Brain microvascular endothelial cell (primary cell): ENCODE data around the gene DEFB129.

ENCODE experiments used
- DNase-seq: peaks from one replicate; pipeline ENCODE4 v3.0.0-alpha.2; 2020
- H3K27ac ChIP-seq: fragments of 250-450 bp; sonication (Bioruptor Pico); 2 replicates; pipeline ENCODE4 v1.5.1; 2020; ENCODE audit warnings: mild to moderate bottlenecking, moderate library complexity
- H3K27me3 ChIP-seq: fragments of 250-450 bp; sonication (Bioruptor Pico); replicated peaks from 2 replicates; pipeline ENCODE4 v1.5.1; 2020; ENCODE audit warnings: mild to moderate bottlenecking
- H3K36me3 ChIP-seq: fragments of 250-450 bp; sonication (Bioruptor Pico); replicated peaks from 2 replicates; pipeline ENCODE4 v1.5.1; 2020; ENCODE audit warnings: mild to moderate bottlenecking
- H3K4me3 ChIP-seq: 2 replicates; pipeline ENCODE4 v1.5.1; 2011; ENCODE audit warnings: low read depth, mild to moderate bottlenecking, control low read depth, low read length, moderate library complexity
- in situ Hi-C: cut with HindIII; loops from 2 replicates; pipeline ENCODE4 v1.10.0; 2017; ENCODE audit warnings: low sequenced_read_pairs, low pct_ligation_motif_present
- TF ChIP-seq, protein P1 (sequence below): IDR thresholded peaks from 2 replicates; pipeline ENCODE4 v1.5.1; 2011; ENCODE audit warnings: low read depth, mild to moderate bottlenecking, moderate library complexity, low read length, control low read depth, inconsistent platforms; ENCODE audit errors: missing control alignments

The DEFB129 gene

DNA sequence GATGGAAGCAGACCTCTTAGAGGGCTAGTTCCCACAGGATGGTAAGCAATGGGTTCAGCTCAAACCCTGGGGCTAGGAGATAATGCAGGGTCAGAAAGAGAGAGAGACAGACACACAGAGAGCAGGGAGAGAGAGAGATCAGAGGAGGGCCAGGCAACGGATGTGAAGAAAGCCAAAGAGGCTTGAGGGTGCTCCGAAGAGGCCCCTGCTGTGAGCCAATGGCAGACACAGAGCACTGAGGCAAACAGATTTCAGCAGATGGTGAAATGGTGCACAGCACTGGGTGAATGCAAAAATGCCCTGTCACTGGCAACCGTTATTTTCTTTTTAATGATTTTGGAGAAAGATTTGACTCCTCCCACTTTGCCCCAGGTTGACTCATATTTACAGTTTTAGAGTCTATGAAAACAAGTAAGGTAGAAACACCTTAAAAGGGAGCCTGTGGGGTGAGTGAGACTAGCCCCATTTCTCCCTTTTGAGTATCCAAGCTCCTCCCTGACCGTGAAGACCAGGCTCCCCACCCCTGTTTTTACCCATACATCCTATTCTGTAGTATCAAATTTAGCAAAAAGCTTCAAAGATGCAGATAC, 31.3 kb downstream of the DEFB129 start:
- in situ Hi-C loops: no loop called here
- Histone ChIP-seq H3K27ac (no peak overlapping the region), H3K27me3 (no peaks in the 10 kb centered on the region), H3K36me3 (no peaks in the 10 kb centered on the region), H3K4me3 (no peak overlapping the region)
- no peak for DNase-seq
- TF ChIP-seq, protein P1, sequence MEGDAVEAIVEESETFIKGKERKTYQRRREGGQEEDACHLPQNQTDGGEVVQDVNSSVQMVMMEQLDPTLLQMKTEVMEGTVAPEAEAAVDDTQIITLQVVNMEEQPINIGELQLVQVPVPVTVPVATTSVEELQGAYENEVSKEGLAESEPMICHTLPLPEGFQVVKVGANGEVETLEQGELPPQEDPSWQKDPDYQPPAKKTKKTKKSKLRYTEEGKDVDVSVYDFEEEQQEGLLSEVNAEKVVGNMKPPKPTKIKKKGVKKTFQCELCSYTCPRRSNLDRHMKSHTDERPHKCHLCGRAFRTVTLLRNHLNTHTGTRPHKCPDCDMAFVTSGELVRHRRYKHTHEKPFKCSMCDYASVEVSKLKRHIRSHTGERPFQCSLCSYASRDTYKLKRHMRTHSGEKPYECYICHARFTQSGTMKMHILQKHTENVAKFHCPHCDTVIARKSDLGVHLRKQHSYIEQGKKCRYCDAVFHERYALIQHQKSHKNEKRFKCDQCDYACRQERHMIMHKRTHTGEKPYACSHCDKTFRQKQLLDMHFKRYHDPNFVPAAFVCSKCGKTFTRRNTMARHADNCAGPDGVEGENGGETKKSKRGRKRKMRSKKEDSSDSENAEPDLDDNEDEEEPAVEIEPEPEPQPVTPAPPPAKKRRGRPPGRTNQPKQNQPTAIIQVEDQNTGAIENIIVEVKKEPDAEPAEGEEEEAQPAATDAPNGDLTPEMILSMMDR: no peak

DNA sequence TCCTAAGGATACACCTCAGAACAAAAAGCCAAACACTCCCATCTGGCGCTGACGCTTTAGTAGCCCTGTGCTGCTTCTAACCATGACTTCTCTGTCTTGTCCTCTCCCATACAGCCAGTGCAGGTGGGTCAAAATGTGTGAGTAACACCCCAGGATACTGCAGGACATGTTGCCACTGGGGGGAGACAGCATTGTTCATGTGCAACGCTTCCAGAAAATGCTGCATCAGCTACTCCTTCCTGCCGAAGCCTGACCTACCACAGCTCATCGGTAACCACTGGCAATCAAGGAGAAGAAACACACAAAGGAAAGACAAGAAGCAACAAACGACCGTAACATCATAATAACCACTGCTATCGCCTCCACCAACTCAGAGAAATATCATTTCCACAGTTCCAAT, 31.9 kb downstream of the DEFB129 start:
- in situ Hi-C loops: no loop called here
- Histone ChIP-seq H3K27ac (no peak overlapping the region), H3K4me3 (no peak overlapping the region), H3K36me3 (no peaks in the 10 kb centered on the region), H3K27me3 (no peaks in the 10 kb centered on the region)
- TF ChIP-seq, protein P1: peak; percentile 59
- peak; percentile 9 for DNase-seq

DNA sequence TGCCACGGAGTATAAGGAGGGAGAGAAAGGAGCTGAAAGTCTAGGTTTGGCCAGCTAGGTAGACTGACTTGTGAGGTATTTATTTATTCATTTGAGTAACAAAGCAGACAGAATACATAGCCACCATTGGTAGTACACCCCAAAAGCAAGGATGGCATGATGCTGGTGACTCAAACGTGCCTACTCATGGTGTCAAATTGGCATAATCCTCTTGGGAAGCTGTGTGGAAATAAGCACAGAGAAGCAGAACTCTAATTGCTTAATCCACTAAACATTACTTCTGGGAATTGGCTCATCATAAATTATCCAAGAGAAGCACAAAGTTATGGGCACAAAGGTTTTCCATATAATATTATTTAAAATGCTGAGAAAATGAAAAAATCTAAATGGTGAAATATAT, 32.9 kb downstream of the DEFB129 start:
- Histone ChIP-seq H3K27me3 (no peaks in the 10 kb centered on the region), H3K27ac (no peak overlapping the region), H3K36me3 (no peaks in the 10 kb centered on the region), H3K4me3 (no peak overlapping the region)
- in situ Hi-C loops: no loop called here
- DNase-seq: no peak
- TF ChIP-seq, protein P1: no peak

DNA sequence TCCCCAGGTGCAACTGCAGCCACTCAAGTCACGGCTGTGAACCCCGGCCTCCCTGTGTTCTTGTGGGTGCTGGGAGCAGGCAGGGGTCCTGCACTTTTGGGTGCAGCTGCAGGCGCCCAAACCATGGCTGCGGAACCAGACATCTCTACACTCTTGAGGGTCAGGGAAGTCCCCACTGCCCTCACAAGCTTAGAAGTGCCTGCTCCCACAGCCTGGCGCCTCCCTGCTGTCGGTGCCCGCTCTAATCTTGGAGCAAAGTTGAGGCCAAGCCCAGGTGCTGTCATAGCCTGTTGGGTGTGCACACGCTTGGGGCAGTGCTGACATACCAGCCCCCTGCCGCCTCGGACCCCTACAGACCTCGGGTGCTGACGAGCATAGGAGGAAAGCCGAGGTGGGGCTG, 36.6 kb downstream of the DEFB129 start:
- TF ChIP-seq, protein P1: no peak
- H3K36me3 ChIP-seq: no peaks in the 10 kb centered on the region
- no peak for DNase-seq
- no peaks in the 10 kb centered on the region for H3K27me3 ChIP-seq
- no peak overlapping the region for H3K27ac ChIP-seq
- no peak overlapping the region for H3K4me3 ChIP-seq
- in situ Hi-C loops: no loop called here

DNA sequence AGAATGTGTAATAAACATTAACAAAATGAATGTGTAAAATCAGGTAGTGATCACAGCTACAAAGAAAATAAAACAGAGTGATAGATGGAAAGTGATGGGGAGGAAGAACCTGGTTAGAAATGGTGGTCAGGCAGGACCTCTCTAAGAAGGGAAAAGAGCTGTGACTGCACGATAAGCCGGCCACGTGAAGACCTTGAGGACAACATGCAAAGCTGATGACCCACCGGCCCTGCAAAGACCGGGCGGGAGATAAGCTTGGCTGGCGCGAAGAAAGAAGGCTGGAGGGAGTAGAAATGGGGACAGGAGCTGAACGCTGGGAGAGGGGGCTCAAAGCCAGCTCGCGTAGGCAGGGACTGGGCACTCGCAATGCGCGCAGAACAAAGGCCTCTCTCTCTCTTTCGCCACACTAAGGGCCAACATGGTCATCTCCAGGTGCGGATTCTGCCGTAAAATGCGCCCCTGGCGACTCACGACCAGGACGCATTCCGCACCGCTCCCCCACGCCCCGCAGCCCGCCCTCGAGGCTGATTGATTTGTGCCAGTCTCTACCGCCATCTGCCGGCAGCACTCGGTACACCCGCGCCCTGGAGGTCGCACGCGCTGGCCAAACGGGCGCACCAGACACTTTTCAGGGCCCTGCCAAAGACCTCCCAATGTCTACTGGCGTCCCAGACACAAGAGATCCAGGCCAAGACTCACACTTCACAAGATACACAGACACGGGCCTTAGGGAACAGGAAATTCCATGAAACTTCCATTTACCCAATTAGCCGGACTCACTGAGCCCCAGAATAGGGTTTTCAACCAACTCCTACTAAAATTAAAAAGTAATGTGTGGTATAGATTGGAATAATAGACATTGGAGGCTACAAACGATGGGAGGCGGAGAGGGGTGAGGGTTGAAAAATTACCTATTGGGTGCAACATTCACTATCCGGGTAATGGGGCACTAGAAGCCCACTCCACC, 39.8 kb downstream of the DEFB129 start:
- in situ Hi-C loops: no loop called here
- DNase-seq: peak; percentile 70
- H3K36me3 ChIP-seq: no peaks in the 10 kb centered on the region
- H3K4me3 ChIP-seq: peak overlapping the region; percentile 58
- TF ChIP-seq, protein P1: peak; percentile 96
- no peak overlapping the region for H3K27ac ChIP-seq
- H3K27me3 ChIP-seq: no peaks in the 10 kb centered on the region
